Pancreas (tissue), 10 donors: ENCODE measurements around the gene DSCAM. TPM values are rescaled to one million over a fixed set of nuclear protein-coding genes. Genes with fewer than 3 reads are reported as not detected.

Experiments
- ATAC-seq, 4 donors: fragments of 200-7000 bp; cut with Tn5 transposase; one replicate each; pipeline versions ENCODE4 v1.8.0 to v1.9.1; 2020; ENCODE audit warnings: mild to moderate bottlenecking in 4 of 4, moderate library complexity in 4 of 4
- DNase-seq, 6 donors: peaks; one replicate each; pipeline ENCODE4 v3.0.0-alpha.2; 2020
- FAIRE-seq: peaks from 2 replicates; lab custom pipeline; 2012; peaks lifted over from hg19 to GRCh38; lab: Jason Lieb, UNC
- H3K27ac ChIP-seq, 4 donors: fragments of 200-600 bp; sonication (generic); 1 replicate in 3 of 4; 2 replicates in 1 of 4; pipeline versions ENCODE4 v1.5.0 to v1.8.0; 2020
- H3K27me3 ChIP-seq, 4 donors: fragments of 200-600 bp; one replicate each; pipeline ENCODE4 v1.8.0; 2021
- H3K36me3 ChIP-seq, 3 donors: fragments of 200-600 bp; sonication (generic) in 1 of 3; one replicate each; pipeline versions ENCODE4 v1.5.0 to v1.8.0; 2020 to 2021
- H3K4me1 ChIP-seq, 3 donors: fragments of 200-600 bp; one replicate each; pipeline ENCODE4 v1.8.0; 2021
- H3K4me3 ChIP-seq, 4 donors: fragments of 200-600 bp; sonication (generic) in 2 of 4; one replicate each; pipeline versions ENCODE4 v1.5.0 to v1.8.0; 2020 to 2021
- H3K9me3 ChIP-seq, 4 donors: fragments of 200-600 bp; one replicate each; pipeline ENCODE4 v1.8.0; 2021
- CTCF ChIP-seq, 4 donors: fragments of 200-600 bp; sonication (generic) in 3 of 4; IDR thresholded peaks; one replicate each; pipeline versions ENCODE4 v1.5.0 to v1.8.0; 2021; ENCODE audit warnings: antibody characterized with exemption in 4 of 4
- WGBS, 2 donors: extraction: QIAGEN DNeasy Blood & Tissue Kit; methylation state at CpG; one replicate each; pipeline ENCODE4 v1.1.7; 2013; 5-methylcytosine and 5-hydroxymethylcytosine counted together
- intact Hi-C, 3 donors: fragments of 100-400 bp; cut with DNase I; formaldehyde crosslinking; loops; one replicate each; pipeline versions ENCODE4 v1.11.1 to v1.14.2; 2022
- polyA plus RNA-seq, 2 donors: library from polyadenylated mRNA; stranded (reverse); fragments of 200-250 nt; gene quantifications; one replicate each; pipeline ENCODE4 v1.2.3, GENCODE V29; 2013
- total RNA-seq, 6 donors: library from RNA; stranded (reverse); fragmentation: NEBNext Ultra II Directional in 4 of 6; extraction: Animal tissue kit (Norgen Biotek cat#: 25700) in 4 of 6; gene quantifications; one replicate each; pipeline versions ENCODE4 v1.2.1 to v1.2.4, GENCODE V29; 2021 to 2023
- donor health status: healthy with polysubstance abuse.
- donor health status: DM: no; HTN: no; CAD: no; lungs with moderate emphysema.
- donor health status: DM: no; HTN: no; CAD: no.
- donor health status: control.
- donor health status: control.
- donor health status: Bipolar disorder and iron deficiency.
- donor health status: DM: yes; HTN: yes; CAD: no.
- donor health status: DM: no; HTN: no; CAD: no.
- donor health status: DM: no; HTN: no; CAD: no.
- donor health status: DM: yes; HTN: yes; CAD: no.

DSCAM gene
- total and polyA plus RNA-seq, 8 donors: 0.05 to 0.77 (median 0.14) TPM

GRCh38 chr21:40832316-40832715, 14.6 kb downstream of the DSCAM start:
- DNase-seq (no peak), ATAC-seq (no peak), FAIRE-seq (no peak)
- no peak overlapping the region for H3K27ac ChIP-seq
- intact Hi-C loops: no loop called here
- H3K9me3 ChIP-seq: no peaks in the 10 kb centered on the region
- H3K4me3 ChIP-seq: no peak overlapping the region
- no peaks in the 10 kb centered on the region for H3K36me3 ChIP-seq
- peaks cover 0 to 16% (median 0%) of the 10 kb centered on the region in 4 donors for H3K27me3 ChIP-seq
- no peak for TF ChIP-seq CTCF (IDR thresholded peaks at IDR 0.05)
- no peaks in the 10 kb centered on the region for H3K4me1 ChIP-seq
- 78% methylated on average over 6 of the region's 6 CpGs for WGBS, 2 donors

- FAIRE-seq (no peak), ATAC-seq (no peak), DNase-seq (no peak)
- TF ChIP-seq CTCF (IDR thresholded peaks at IDR 0.05): no peak
- Histone ChIP-seq H3K27ac (no peak overlapping the region), H3K4me3 (no peak overlapping the region), H3K27me3 (peaks cover 0 to under 1% (median 0%) of the 10 kb centered on the region in 4 donors), H3K36me3 (no peaks in the 10 kb centered on the region), H3K9me3 (no peaks in the 10 kb centered on the region), H3K4me1 (no peaks in the 10 kb centered on the region)
- 67 to 70% methylated on average over 4 of the region's 4 CpGs for WGBS, 2 donors
- intact Hi-C loops: no loop called here
Measured at GRCh38 chr21:40830836-40831235, 16.1 kb downstream of the DSCAM start.

- DNase-seq (no peak), ATAC-seq (no peak), FAIRE-seq (no peak)
- Histone ChIP-seq H3K27ac (no peak overlapping the region), H3K36me3 (no peaks in the 10 kb centered on the region), H3K4me1 (no peaks in the 10 kb centered on the region), H3K4me3 (no peak overlapping the region), H3K27me3 (no peaks in the 10 kb centered on the region), H3K9me3 (no peaks in the 10 kb centered on the region)
- TF ChIP-seq CTCF (IDR thresholded peaks at IDR 0.05): no peak
- intact Hi-C loops: no loop called here
- 72 to 81% methylated on average over 2 of the region's 2 CpGs for WGBS, 2 donors
Measured at GRCh38 chr21:40829791-40830190, 17.2 kb downstream of the DSCAM start.

GRCh38 chr21:40829308-40829707, 17.6 kb downstream of the DSCAM start:
- Histone ChIP-seq H3K4me3 (no peak overlapping the region), H3K9me3 (no peaks in the 10 kb centered on the region), H3K36me3 (no peaks in the 10 kb centered on the region), H3K4me1 (no peaks in the 10 kb centered on the region), H3K27me3 (no peaks in the 10 kb centered on the region), H3K27ac (no peak overlapping the region)
- 69 to 72% methylated on average over 5 of the region's 5 CpGs for WGBS, 2 donors
- intact Hi-C loops: no loop called here
- TF ChIP-seq CTCF (IDR thresholded peaks at IDR 0.05): no peak
- FAIRE-seq (no peak), ATAC-seq (no peak), DNase-seq (no peak)

- TF ChIP-seq CTCF (IDR thresholded peaks at IDR 0.05): no peak
- H3K9me3 ChIP-seq: no peaks in the 10 kb centered on the region
- DNase-seq (no peak), ATAC-seq (no peak), FAIRE-seq (no peak)
- no peaks in the 10 kb centered on the region for H3K27me3 ChIP-seq
- no peaks in the 10 kb centered on the region for H3K36me3 ChIP-seq
- H3K4me3 ChIP-seq: no peak overlapping the region
- intact Hi-C loops: no loop called here
- WGBS, 2 donors: 82 to 84% methylated on average over 4 of the region's 4 CpGs
- no peaks in the 10 kb centered on the region for H3K4me1 ChIP-seq
- H3K27ac ChIP-seq: no peak overlapping the region
Measured at GRCh38 chr21:40827509-40827908, 19.4 kb downstream of the DSCAM start.
